NCI-H226 (cell line): ENCODE measurements around the gene FSD1L.
A peak's percentile ranks its signal among the peaks of the same experiment; 100 is the strongest.

Experiments
- DNase-seq: peaks from one replicate; pipeline ENCODE4 v3.0.0-alpha.2; 2015

Gene FSD1L

GRCh38 chr9:105447814-105448812, at the start of gene FSD1L:
Gene FSD1L (plus strand): TSS chr9:105448034. CDS start chr9:105448221, 187 bp downstream.
- peak; percentile 90 for DNase-seq

GRCh38 chr9:105399117-105399516, 48.7 kb upstream of the FSD1L start:
- DNase-seq: no peak

DNA sequence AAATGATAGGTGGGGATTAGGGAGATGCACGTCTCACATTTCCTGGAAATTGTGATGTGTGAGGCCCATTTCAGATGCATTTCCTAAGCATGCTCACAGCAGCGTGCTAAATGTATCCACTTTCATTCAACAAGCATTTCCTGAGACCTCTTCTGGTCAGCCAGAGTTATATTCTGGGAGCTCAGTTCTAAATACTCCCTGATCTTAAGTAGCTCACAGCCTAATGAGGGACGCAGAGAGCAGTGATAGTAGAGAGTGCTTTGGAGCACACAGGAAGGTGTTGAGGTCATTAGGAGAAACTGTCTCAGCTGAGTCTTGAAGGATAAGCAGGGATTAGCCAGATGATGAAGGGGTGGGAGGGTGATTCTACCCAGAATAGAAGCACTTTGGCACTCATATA, 46.2 kb upstream of the FSD1L start:
- DNase-seq: no peak

- DNase-seq: no peak
Measured at GRCh38 chr9:105403552-105404248, 44.1 kb upstream of the FSD1L start.

GRCh38 chr9:105405514-105406131, 42.2 kb upstream of the FSD1L start:
- DNase-seq: no peak

DNA sequence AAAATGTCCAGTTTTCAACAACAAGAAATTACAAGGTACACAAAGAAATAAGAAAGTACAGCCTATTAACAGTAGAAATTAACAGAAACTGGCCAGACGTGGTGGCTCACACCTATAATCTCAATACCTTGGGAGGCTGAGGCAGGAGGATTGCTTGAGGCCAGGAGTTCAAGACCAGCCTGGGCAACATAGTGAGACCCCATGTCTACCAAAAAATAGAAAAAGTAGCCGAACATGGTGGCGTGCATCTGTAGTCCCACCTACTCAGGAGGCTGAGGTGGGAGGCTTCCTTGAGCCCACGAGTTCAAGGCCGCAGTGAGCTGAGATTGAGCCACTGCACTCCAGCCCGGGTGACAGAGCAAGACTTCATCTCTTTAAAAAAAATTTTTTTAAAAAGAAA, 41.5 kb upstream of the FSD1L start:
- no peak for DNase-seq

DNA sequence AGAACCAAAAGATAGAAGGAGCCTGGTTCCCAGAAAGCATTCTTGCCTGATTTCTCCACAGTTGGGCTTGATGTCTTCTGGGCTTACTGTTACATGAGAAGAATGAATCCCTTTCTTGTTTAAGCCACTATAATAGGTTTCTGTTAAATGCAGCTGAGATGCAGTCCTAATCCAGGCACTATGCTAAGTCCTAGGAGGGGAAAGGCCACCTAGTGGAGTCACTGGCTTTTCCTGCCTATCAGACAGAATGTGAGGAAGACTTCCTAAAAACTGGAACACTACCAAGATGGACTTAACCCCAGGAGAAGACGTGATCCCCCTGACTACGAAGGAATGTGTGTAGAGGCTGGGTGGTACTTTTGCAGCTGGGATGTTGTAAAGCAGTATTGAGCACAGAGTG, 34.3 kb upstream of the FSD1L start:
- DNase-seq: no peak

DNA sequence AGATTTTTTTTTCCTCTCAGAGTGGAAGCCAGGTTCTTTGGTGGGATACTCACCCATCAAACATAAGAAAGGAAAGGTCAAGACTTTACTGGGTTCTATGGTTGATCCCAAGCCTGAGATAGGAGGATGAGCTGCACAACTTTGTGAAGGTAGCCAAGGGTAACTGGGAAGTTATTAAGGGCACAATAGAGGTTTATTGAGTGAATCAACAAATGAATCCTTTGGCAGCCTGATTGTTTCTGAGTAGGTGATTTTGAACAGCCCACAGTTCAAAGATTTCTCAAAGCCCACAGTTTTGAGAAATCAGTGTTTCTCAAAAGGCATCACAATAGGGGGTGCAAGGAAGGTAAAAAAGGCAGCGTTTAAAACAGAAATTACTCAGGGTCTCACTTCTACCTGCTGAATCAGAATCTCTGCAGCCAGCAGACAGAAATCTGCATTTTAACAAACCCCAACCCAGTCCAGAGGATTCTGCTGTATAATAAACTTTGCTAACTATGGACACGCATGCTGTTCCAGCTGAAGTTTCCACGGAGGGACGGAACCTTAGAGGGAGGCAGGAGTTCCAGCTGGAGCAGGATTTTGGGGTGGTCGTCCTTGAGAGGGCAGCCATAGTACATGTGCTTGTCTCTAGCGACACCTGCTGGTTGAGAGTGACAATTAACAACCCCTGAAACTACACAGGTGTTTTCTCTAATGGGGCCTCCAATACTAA, 32.7 kb upstream of the FSD1L start:
- DNase-seq: no peak

- no peak for DNase-seq
Measured at GRCh38 chr9:105415662-105415980, 32.2 kb upstream of the FSD1L start.

DNA sequence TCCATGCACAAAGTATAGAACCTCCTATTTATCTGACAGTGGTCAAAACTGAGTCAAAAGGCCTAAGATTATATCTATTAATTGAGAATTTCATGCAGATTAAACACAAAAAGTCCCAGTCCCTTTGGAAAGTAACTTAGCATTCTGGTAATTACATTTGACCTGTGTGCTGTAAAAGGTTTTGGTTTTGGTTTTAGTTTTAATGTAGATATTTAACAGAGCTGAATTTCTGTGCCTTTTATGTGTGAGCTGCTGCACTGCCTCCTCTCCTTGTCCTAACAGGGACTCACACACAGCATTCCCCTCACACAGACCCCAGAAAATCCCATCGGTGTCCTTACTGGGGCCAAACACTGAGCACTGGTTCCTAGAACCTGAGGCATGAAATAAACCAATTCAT, 31.0 kb upstream of the FSD1L start:
- no peak for DNase-seq

GRCh38 chr9:105418588-105419500, 29.0 kb upstream of the FSD1L start:
- no peak for DNase-seq

DNA sequence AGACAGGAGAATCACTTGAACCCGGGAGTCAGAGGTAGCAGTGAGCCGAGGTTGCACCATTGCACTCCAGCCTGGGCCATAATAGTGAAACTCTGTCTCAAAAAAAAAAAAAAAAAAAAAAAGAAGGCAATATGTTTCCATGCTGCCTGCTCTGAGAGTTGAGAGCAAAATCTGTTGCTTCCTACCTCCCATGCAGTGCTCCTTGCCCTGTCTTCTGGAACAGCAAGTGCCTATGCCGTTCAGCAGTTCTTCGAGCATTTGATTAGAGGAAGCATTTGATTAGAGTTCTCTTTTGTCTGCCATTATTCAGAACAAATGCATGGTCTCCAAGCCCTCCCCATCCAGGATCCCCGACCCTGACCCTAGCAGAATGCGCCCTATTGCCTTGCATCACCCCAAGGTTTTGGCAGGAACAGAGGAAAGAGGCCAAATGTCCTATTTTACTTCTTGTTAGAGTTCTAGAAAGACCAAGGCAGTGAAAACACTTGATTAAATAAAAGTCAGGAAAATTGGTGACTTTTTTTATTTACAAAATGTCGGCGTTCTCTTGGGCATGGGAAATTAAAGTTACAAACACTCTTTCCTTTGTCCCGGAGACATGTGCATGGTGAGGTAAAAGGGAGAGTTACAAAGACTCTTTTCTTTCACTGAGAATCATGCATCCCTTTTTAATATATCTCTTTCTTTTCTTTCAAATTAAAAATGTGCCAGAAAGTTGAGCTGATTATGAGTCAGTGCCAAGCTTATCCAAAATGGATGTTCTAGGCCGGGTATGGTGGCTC, 27.8 kb upstream of the FSD1L start:
- no peak for DNase-seq

GRCh38 chr9:105421154-105421553, 26.7 kb upstream of the FSD1L start:
- DNase-seq: no peak

GRCh38 chr9:105421864-105422263, 26.0 kb upstream of the FSD1L start:
- DNase-seq: no peak

DNA sequence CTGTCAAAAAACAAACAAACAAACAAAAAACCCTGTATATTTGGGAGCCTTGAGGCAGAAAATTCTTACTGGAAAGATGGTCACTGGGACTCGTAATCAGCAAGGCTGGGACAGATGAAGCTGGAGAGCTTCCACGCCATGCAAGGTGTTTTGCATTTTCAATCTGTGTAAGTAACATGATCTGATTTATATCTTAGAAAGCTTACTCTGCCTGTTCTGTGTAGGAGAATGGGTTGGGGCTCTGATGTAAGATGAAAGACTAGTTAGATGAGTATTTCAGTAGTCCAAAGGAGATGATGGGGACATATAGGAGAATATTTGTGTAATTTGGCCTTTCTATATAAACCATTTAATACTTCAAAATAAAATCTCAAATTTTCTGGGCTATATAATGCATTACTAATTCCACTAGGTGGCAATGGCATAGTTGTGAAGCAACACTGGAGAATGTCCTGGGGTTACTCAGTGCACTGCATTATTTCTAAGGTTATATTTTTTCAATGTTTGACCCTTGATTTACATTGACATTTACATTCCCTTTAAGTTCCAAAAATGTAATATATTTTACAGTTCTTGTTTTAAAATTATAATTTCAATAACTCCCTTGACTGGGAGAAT, 21.9 kb upstream of the FSD1L start:
- no peak for DNase-seq

DNA sequence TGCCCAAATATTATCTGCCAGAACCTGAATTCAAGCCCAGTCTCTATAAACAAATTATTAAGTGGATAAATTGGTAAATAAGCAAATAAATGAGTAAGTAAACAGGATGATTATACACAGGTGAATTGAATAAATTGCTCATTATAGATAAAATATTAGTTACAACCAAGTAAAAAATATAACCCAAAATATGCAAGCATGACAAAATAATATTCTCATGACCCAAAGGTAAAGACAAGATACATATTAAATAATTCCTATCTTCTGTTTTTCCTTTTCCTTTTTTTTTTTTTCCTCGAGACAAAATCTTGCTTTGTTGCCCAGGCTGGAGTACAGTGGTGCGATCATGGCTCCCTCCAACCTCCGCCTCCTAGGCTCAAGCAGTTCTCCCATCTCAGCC, 21.2 kb upstream of the FSD1L start:
- no peak for DNase-seq

GRCh38 chr9:105431424-105432246, 16.2 kb upstream of the FSD1L start:
- no peak for DNase-seq

- no peak for DNase-seq
Measured at GRCh38 chr9:105432247-105432842, 15.5 kb upstream of the FSD1L start.

GRCh38 chr9:105435453-105435852, 12.4 kb upstream of the FSD1L start:
- no peak for DNase-seq
